Neural crest cell (in vitro differentiated cells): Measurements from ENCODE around the gene SERTAD2. TPM values are rescaled to one million over a fixed set of nuclear protein-coding genes. Genes with fewer than 3 reads are reported as not detected.

Source experiments
- DNase-seq: peaks from one replicate; pipeline ENCODE4 v3.0.0; 2021; ENCODE audit warnings: low read depth, mixed read lengths, low spot score
- H3K27ac Mint-ChIP-seq: one replicate; pipeline ENCODE4 v1.8.0; 2021; ENCODE audit warnings: mild to moderate bottlenecking, mixed read lengths; ENCODE audit not compliant: unreplicated experiment
- H3K27me3 Mint-ChIP-seq: 2 replicates; pipeline ENCODE4 v1.8.0; 2021; ENCODE audit warnings: low read depth, mild to moderate bottlenecking, mixed read lengths
- H3K36me3 Mint-ChIP-seq: 2 replicates; pipeline ENCODE4 v1.8.0; 2021; ENCODE audit warnings: low read depth, mild to moderate bottlenecking, mixed read lengths
- H3K4me1 Mint-ChIP-seq: 2 replicates; pipeline ENCODE4 v1.8.0; 2021; ENCODE audit warnings: mixed read lengths
- H3K4me3 Mint-ChIP-seq: one replicate; pipeline ENCODE4 v1.8.0; 2021; ENCODE audit warnings: mild to moderate bottlenecking, mixed read lengths
- H3K9me3 Mint-ChIP-seq: 2 replicates; pipeline ENCODE4 v1.8.0; 2021; ENCODE audit warnings: mixed read lengths
- total RNA-seq: library from RNA; stranded (reverse); gene quantifications from 2 replicates; pipeline ENCODE4 v1.2.1, GENCODE V29; 2021
- TF ChIP-seq, protein P1 (sequence below): fragments of 200-600 bp; sonication (generic); conservative IDR thresholded peaks from 2 replicates; pipeline ENCODE4 v1.5.0; 2021; ENCODE audit warnings: antibody characterized with exemption, mild to moderate bottlenecking

SERTAD2 gene
- total RNA-seq, 1 donor from 2014 or later = 16.8 TPM

DNA sequence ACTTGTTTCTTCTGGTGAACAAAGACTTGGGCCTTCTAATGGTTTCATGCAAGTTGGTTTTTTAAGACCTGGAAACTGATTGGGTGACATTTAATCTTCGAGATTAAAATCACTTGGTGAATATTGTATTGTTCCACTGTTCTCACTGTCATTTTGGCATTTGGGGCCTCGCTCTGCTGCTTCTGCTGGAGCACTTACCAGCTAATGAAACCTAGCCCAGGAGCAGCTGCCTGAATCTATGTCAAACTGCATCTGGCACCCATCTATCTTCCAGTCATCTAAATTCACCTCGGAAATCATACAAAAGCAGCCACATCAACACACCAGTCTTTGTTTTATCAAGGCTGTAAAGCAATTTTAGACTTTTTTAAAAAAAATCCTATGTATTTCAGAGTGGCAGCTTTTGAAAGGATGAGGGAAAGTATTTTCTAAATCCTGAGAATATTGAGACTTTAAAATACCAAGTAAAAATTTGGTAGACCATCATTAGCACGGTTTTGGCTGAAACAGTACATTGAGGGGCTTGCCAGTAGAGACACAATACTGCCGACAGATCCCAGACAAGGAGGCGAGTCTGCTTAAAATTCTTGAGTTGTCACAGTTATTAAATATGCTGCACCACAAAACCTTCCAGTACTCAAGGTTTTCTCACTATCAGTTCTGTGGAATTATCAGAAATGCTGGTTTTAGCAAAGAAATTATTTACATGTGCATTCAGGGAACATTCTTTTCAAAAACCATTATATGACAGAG, 26.1 kb upstream of the SERTAD2 start:
- H3K4me1 Mint-ChIP-seq = peaks cover 13% of the 10 kb centered on the region
- H3K27ac Mint-ChIP-seq = no peak overlapping the region
- H3K4me3 Mint-ChIP-seq = no peak overlapping the region
- TF ChIP-seq, protein P1, sequence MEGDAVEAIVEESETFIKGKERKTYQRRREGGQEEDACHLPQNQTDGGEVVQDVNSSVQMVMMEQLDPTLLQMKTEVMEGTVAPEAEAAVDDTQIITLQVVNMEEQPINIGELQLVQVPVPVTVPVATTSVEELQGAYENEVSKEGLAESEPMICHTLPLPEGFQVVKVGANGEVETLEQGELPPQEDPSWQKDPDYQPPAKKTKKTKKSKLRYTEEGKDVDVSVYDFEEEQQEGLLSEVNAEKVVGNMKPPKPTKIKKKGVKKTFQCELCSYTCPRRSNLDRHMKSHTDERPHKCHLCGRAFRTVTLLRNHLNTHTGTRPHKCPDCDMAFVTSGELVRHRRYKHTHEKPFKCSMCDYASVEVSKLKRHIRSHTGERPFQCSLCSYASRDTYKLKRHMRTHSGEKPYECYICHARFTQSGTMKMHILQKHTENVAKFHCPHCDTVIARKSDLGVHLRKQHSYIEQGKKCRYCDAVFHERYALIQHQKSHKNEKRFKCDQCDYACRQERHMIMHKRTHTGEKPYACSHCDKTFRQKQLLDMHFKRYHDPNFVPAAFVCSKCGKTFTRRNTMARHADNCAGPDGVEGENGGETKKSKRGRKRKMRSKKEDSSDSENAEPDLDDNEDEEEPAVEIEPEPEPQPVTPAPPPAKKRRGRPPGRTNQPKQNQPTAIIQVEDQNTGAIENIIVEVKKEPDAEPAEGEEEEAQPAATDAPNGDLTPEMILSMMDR = no peak
- no peaks in the 10 kb centered on the region for H3K27me3 Mint-ChIP-seq
- H3K9me3 Mint-ChIP-seq = no peaks in the 10 kb centered on the region
- no peaks in the 10 kb centered on the region for H3K36me3 Mint-ChIP-seq
- no peak for DNase-seq

DNA sequence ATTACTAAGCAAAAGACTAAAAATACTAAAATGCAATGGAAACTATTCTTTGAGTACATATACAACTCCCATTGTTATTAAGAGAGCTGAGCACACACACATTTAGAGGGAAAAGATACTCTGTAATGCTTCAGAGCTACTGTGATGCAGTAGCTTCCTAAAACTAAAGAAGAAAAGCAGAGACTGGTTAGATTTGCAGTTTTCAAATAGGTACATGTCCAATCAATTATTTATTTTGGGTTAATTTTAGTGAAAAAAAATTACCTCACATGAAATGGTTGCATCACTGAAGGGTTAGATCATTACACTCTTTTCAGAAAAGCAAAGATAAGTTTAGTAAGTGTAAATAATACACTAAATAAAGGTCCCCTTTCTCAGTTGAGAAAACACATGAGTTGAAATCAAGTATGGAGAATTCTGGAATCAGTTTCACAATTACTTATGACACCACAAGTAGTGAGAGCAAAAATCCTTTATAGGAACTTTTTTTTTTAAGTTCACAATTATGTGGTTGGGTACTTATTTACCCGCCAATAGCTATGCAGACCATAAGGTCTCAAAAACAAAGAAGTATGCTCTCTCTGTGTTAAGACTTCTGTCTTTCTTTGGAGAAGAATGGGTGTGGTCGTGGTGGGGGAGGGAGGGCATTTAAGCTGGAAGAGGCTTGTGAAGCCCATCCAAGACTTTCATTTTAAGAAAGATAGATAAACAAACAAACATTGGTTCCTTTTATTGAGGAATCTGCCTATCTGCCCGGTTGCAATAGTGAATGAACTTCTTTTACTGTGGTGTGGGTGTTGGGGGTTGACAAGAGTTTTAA, 25.3 kb upstream of the SERTAD2 start:
- no peak for DNase-seq
- TF ChIP-seq, protein P1 = no peak
- Mint-ChIP-seq H3K4me1 (peaks cover 13% of the 10 kb centered on the region), H3K27ac (no peak overlapping the region), H3K4me3 (no peak overlapping the region), H3K36me3 (no peaks in the 10 kb centered on the region), H3K9me3 (no peaks in the 10 kb centered on the region), H3K27me3 (no peaks in the 10 kb centered on the region)

DNA sequence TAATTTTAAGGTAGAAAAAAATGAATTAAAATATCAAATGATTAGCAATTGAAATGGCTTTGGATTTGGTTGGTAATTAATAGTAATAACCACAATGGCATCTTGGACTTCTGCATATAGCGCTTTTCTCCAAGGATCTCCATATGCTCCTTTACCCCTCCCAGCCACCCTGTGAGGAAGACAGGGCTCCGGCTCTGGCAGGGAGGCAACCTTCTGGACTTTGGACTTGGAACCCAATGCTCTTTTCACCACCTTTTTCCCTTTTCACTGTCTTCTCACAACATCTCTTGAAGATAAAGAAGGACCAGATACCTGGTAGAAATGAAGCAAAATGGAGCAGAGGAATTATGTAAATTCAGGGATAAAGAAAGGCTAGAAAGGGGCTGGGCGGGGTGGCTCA, 23.8 kb upstream of the SERTAD2 start:
- H3K27me3 Mint-ChIP-seq = no peaks in the 10 kb centered on the region
- no peak for DNase-seq
- H3K27ac Mint-ChIP-seq = no peak overlapping the region
- H3K4me1 Mint-ChIP-seq = peaks cover 13% of the 10 kb centered on the region
- TF ChIP-seq, protein P1 = no peak
- H3K9me3 Mint-ChIP-seq = no peaks in the 10 kb centered on the region
- H3K36me3 Mint-ChIP-seq = no peaks in the 10 kb centered on the region
- H3K4me3 Mint-ChIP-seq = no peak overlapping the region

DNA sequence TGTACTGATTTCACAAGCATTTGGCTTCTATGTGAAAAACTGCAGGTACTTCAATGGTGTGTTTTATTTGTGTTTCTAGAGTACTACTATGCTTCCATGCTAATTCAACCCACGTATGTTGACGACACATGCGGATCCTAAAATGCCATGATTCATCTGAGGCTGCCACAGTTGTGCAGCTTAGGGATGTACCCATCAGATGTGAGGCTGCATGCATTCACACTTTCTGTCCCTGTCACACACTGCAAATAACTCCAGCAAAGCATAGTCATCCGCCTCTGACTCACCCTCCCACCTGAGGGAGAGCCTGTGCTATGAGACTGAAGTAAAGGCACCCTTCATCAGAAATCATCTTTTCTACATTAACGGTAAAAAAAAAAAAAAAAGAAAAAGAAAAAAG, 22.1 kb upstream of the SERTAD2 start:
- Mint-ChIP-seq H3K4me1 (peaks cover 13% of the 10 kb centered on the region), H3K36me3 (no peaks in the 10 kb centered on the region), H3K4me3 (no peak overlapping the region), H3K27me3 (no peaks in the 10 kb centered on the region), H3K27ac (no peak overlapping the region), H3K9me3 (no peaks in the 10 kb centered on the region)
- TF ChIP-seq, protein P1 = no peak
- DNase-seq = no peak

DNA sequence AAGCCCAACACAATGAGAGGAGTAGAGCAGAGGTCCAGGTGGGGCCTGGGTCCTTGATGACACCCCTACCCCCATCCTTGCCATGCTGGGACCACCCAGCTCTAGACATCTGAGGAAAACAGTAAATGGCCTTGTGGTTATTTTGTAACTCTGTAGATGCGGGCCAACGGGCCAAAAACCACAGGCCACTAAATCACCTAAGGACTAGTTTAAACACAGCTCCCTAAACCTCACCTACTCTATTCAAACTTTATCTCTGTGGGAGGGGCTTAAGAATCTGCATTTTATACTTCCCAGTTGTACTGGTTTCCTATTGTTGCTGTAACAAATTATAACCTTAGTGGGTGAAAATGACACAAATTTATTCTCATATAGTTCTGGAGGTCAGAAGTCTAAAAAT, 19.0 kb upstream of the SERTAD2 start:
- H3K9me3 Mint-ChIP-seq = no peaks in the 10 kb centered on the region
- H3K27me3 Mint-ChIP-seq = no peaks in the 10 kb centered on the region
- TF ChIP-seq, protein P1 = no peak
- DNase-seq = no peak
- no peak overlapping the region for H3K27ac Mint-ChIP-seq
- H3K4me3 Mint-ChIP-seq = no peak overlapping the region
- no peaks in the 10 kb centered on the region for H3K36me3 Mint-ChIP-seq
- peaks cover 4% of the 10 kb centered on the region for H3K4me1 Mint-ChIP-seq
